Fibroblast of villous mesenchyme (primary cell): ENCODE data around the gene COG3. TPM values are rescaled to one million over a fixed set of nuclear protein-coding genes. Genes with fewer than 3 reads are reported as not detected.

Experiments used
- DNase-seq: peaks from one replicate; pipeline ENCODE4 v3.0.0-alpha.2; 2010; ENCODE audit warnings: low read depth
- H3K4me3 ChIP-seq: 2 replicates; pipeline ENCODE4 v1.5.1; 2011; ENCODE audit warnings: low read depth, mild to moderate bottlenecking, low read length
- CTCF ChIP-seq: IDR thresholded peaks from 2 replicates; pipeline ENCODE4 v1.5.1; 2012; ENCODE audit warnings: low read depth, mild to moderate bottlenecking, low read length; ENCODE audit not compliant: insufficient read depth
- total RNA-seq: library from RNA; depleted of rRNA; stranded (reverse); fragments of >200 nt; gene quantifications from 2 replicates; pipeline ENCODE4 v1.2.3, GENCODE V29; 2012

Gene COG3
- total RNA-seq, 1 donor: 41.0 TPM

GRCh38 chr13:45466359-45466758 lies 1.6 kb downstream of the COG3 start:
- no peak for TF ChIP-seq CTCF
- H3K4me3 ChIP-seq: peak overlapping the region; percentile 97
- DNase-seq: no peak

GRCh38 chr13:45468635-45469034 lies 3.9 kb downstream of the COG3 start:
- no peak for TF ChIP-seq CTCF
- no peak for DNase-seq
- H3K4me3 ChIP-seq: no peak overlapping the region

DNA sequence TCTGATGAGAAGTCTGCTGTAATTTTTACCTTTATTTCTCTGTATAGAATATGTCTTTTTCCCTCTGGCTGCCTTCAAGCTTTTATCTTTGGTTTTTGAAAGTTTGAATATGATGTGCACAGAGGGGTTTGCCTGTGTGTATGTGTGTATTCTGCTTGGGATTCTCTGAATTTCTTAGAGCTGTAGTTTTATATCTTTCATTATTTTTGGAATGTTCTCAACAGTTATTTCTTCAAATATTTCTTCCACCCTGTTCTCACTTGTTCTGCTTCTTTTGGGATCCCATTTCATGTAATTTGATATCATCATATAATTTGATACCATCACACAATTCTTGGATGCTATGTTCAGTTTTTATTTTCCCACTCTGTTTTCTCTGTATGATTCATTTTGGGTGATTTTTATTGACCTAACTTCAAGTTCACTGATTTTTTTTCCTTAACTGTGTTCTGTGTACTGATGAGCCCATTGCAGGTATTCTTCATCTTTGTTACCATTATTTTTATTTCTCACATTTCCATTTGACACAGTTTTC lies 7.5 kb downstream of the COG3 start:
- no peak overlapping the region for H3K4me3 ChIP-seq
- DNase-seq: peak; percentile 8
- TF ChIP-seq CTCF: no peak

DNA sequence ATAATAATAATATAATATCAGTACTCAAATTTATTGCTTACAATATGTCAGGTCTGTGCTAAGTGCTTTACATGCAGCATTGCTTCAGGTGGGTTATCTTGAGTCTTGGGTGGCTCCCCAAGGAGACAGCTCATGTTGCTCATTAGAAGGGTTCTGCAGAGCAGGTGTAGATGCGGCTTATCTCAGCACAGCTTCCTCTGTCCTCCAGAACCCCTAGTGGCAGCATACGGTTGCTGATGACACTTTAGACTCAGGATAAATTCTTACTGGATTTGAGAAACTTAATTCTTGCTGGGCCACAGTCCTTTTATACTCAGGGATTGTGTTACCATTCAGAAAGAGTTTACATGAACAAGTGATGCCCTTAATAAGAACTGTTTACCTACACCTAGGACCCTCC lies 8.9 kb downstream of the COG3 start:
- TF ChIP-seq CTCF: peak; percentile 16
- H3K4me3 ChIP-seq: no peak overlapping the region
- DNase-seq: no peak

- no peak overlapping the region for H3K4me3 ChIP-seq
- DNase-seq: no peak
- TF ChIP-seq CTCF: no peak
These were observed 10.1 kb downstream of the COG3 start for GRCh38 chr13:45474584-45475454.

DNA sequence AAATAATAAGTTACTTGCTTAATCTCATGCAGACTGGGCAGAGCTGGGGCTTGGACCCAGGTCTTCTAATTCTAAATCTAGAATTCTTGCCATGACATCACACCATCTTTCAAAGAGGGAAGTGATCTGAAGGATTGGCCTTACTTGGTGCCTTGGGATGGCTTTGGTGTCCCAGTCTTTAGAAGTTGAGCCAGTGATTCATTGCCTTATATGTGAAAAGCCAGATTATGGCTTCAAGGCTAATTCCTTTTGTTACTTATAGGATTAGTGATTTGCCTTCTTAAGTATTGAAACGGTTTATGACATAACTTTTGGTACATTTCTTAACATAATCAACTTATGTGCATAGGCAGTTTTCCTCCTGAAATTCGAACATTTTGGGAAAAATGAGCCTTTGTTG lies 14.9 kb downstream of the COG3 start:
- no peak for TF ChIP-seq CTCF
- H3K4me3 ChIP-seq: no peak overlapping the region
- DNase-seq: no peak
